WERI-Rb-1 (cell line): ENCODE results near the gene GSE1.

Experiments used
- DNase-seq: peaks from one replicate; pipeline ENCODE4 v3.0.0-alpha.2; 2020
- H3K27ac ChIP-seq: fragments of 250-450 bp; sonication (Bioruptor Pico); 2 replicates; pipeline ENCODE4 v1.5.1; 2020; ENCODE audit warnings: mild to moderate bottlenecking, moderate library complexity
- H3K27me3 ChIP-seq: fragments of 250-450 bp; sonication (Bioruptor Pico); 2 replicates; pipeline ENCODE4 v1.5.1; 2021; ENCODE audit warnings: mild to moderate bottlenecking, low read depth, moderate library complexity; ENCODE audit not compliant: insufficient read depth, severe bottlenecking
- H3K36me3 ChIP-seq: fragments of 250-450 bp; sonication (Bioruptor Pico); 2 replicates; pipeline ENCODE4 v1.5.1; 2020; ENCODE audit warnings: mild to moderate bottlenecking, moderate library complexity
- H3K4me3 ChIP-seq: 2 replicates; pipeline ENCODE4 v1.5.1; 2011; ENCODE audit warnings: low read depth, mild to moderate bottlenecking, control low read depth, low read length
- H3K9me3 ChIP-seq: fragments of 250-450 bp; sonication (Bioruptor Pico); 2 replicates; pipeline ENCODE4 v1.5.1; 2021; ENCODE audit warnings: mild to moderate bottlenecking, moderate library complexity; ENCODE audit not compliant: severe bottlenecking
- CTCF ChIP-seq: IDR thresholded peaks from 2 replicates; pipeline ENCODE4 v1.5.1; 2011; ENCODE audit warnings: low read depth, mild to moderate bottlenecking, control low read depth, inconsistent platforms, low read length

GSE1 gene

GRCh38 chr16:85631802-85632393 is 18.8 kb downstream of the GSE1 start:
- TF ChIP-seq CTCF = peak; percentile 34
- Histone ChIP-seq H3K4me3 (no peak overlapping the region), H3K27ac (no peak overlapping the region), H3K36me3 (peaks cover 56% of the 10 kb centered on the region), H3K9me3 (no peaks in the 10 kb centered on the region), H3K27me3 (no peaks in the 10 kb centered on the region)
- DNase-seq = no peak

GRCh38 chr16:85632709-85633437 is 19.8 kb downstream of the GSE1 start:
- H3K27ac ChIP-seq = no peak overlapping the region
- peaks cover 57% of the 10 kb centered on the region for H3K36me3 ChIP-seq
- DNase-seq = no peak
- H3K27me3 ChIP-seq = no peaks in the 10 kb centered on the region
- TF ChIP-seq CTCF = no peak
- H3K9me3 ChIP-seq = no peaks in the 10 kb centered on the region
- H3K4me3 ChIP-seq = no peak overlapping the region

GRCh38 chr16:85633438-85633743 is 20.3 kb downstream of the GSE1 start:
- Histone ChIP-seq H3K27ac (no peak overlapping the region), H3K9me3 (no peaks in the 10 kb centered on the region), H3K27me3 (no peaks in the 10 kb centered on the region), H3K4me3 (no peak overlapping the region), H3K36me3 (peaks cover 61% of the 10 kb centered on the region)
- DNase-seq = no peak
- TF ChIP-seq CTCF = no peak

GRCh38 chr16:85633888-85634287 is 20.8 kb downstream of the GSE1 start:
- Histone ChIP-seq H3K27ac (no peak overlapping the region), H3K27me3 (no peaks in the 10 kb centered on the region), H3K36me3 (peaks cover 56% of the 10 kb centered on the region), H3K4me3 (no peak overlapping the region), H3K9me3 (no peaks in the 10 kb centered on the region)
- TF ChIP-seq CTCF = no peak
- no peak for DNase-seq

- Histone ChIP-seq H3K9me3 (no peaks in the 10 kb centered on the region), H3K27ac (no peak overlapping the region), H3K4me3 (no peak overlapping the region), H3K36me3 (peaks cover 49% of the 10 kb centered on the region), H3K27me3 (no peaks in the 10 kb centered on the region)
- TF ChIP-seq CTCF = peak; percentile 36
- DNase-seq = no peak
Measured at GRCh38 chr16:85634747-85635544, 21.8 kb downstream of the GSE1 start.
